NT2/D1 (cell line): Measurements from ENCODE around the gene SRPK2.

Experiments
- DNase-seq: peaks from one replicate; pipeline ENCODE4 v3.0.0-alpha.2; 2011; ENCODE audit warnings: low read depth, low spot score
- H3K27me3 ChIP-seq: 2 replicates; pipeline ENCODE4 v1.6.0; 2011; ENCODE audit warnings: mild to moderate bottlenecking; ENCODE audit not compliant: insufficient read length, insufficient read depth
- H3K36me3 ChIP-seq: 2 replicates; pipeline ENCODE4 v1.6.1; 2011; ENCODE audit warnings: mild to moderate bottlenecking, low read length, mixed read lengths; ENCODE audit not compliant: insufficient read depth, insufficient read length
- H3K4me1 ChIP-seq: 2 replicates; pipeline ENCODE4 v1.5.1; 2011; ENCODE audit not compliant: insufficient read depth, insufficient read length
- H3K4me3 ChIP-seq: 2 replicates; pipeline ENCODE4 v1.5.1; 2011; ENCODE audit warnings: low read depth; ENCODE audit not compliant: insufficient read length
- H3K9ac ChIP-seq: 2 replicates; pipeline ENCODE4 v1.6.0; 2011; ENCODE audit warnings: low read depth; ENCODE audit not compliant: insufficient read length
- H3K9me3 ChIP-seq: 2 replicates; pipeline ENCODE4 v1.5.1; 2011; ENCODE audit warnings: mild to moderate bottlenecking, low read length; ENCODE audit not compliant: insufficient read depth
- SUZ12 ChIP-seq: IDR thresholded peaks from 2 replicates; pipeline ENCODE4 v1.6.1; 2011; ENCODE audit not compliant: insufficient read length, insufficient read depth; ENCODE audit errors: extremely low read depth
- YY1 ChIP-seq: IDR thresholded peaks from 2 replicates; pipeline ENCODE4 v1.6.1; 2011; ENCODE audit not compliant: insufficient read length, insufficient read depth
- ZNF274 ChIP-seq: IDR thresholded peaks from 2 replicates; pipeline ENCODE4 v1.6.1; 2011; ENCODE audit warnings: mild to moderate bottlenecking, low read depth, low read length

The SRPK2 gene

GRCh38 chr7:105122619-105123018, 266.1 kb downstream of the SRPK2 start:
- TF ChIP-seq SUZ12 (no peak), YY1 (no peak), ZNF274 (no peak)
- Histone ChIP-seq H3K9me3 (no peaks in the 10 kb centered on the region), H3K9ac (no peak overlapping the region), H3K27me3 (no peaks in the 10 kb centered on the region), H3K36me3 (peaks cover 5% of the 10 kb centered on the region), H3K4me3 (no peak overlapping the region), H3K4me1 (peaks cover 2% of the 10 kb centered on the region)
- DNase-seq = no peak

- H3K36me3 ChIP-seq = peaks cover 17% of the 10 kb centered on the region
- TF ChIP-seq SUZ12 (no peak), YY1 (no peak), ZNF274 (no peak)
- peaks cover 10% of the 10 kb centered on the region for H3K9me3 ChIP-seq
- no peaks in the 10 kb centered on the region for H3K27me3 ChIP-seq
- no peak for DNase-seq
- H3K4me3 ChIP-seq = no peak overlapping the region
- no peak overlapping the region for H3K9ac ChIP-seq
- peaks cover 1% of the 10 kb centered on the region for H3K4me1 ChIP-seq
Measured at GRCh38 chr7:105118612-105119600, 269.8 kb downstream of the SRPK2 start.

DNA sequence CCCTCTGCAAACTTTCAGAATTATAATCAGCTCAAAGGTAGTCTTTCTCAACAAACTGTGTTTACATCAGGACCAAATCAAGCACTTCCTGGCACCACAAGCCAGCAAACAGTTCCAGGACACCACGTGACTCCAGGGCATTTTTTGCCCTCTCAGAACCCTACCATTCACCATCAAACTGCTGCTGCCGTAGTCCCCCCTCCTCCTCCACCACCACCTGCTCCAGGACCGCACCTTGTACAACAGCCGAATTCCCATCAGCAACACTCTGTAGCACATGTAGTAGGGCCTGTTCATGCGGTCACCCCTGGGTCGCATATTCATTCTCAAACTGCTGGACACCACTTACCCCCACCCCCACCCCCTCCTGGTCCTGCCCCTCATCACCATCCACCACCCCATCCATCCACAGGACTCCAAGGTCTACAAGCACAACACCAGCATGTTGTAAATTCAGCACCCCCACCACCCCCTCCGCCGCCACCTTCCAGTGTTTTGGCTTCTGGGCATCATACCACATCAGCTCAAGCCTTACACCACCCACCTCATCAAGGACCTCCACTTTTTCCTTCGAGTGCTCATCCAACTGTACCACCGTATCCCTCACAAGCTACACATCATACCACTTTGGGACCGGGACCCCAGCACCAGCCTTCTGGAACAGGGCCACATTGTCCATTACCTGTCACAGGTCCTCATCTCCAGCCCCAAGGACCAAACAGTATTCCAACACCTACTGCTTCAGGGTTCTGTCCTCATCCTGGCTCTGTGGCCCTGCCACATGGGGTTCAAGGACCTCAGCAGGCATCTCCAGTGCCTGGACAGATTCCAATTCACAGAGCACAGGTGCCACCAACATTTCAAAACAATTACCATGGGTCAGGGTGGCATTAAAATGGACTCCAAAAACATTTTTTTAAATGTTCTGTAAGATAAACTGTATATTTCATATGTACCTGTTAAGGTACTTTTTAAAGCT, 276.0 kb downstream of the SRPK2 start:
- DNase-seq = no peak
- TF ChIP-seq SUZ12 (no peak), YY1 (no peak), ZNF274 (no peak)
- H3K9ac ChIP-seq = no peak overlapping the region
- H3K36me3 ChIP-seq = peaks cover 65% of the 10 kb centered on the region
- H3K4me1 ChIP-seq = no peaks in the 10 kb centered on the region
- H3K27me3 ChIP-seq = no peaks in the 10 kb centered on the region
- H3K4me3 ChIP-seq = no peak overlapping the region
- peaks cover 10% of the 10 kb centered on the region for H3K9me3 ChIP-seq

DNA sequence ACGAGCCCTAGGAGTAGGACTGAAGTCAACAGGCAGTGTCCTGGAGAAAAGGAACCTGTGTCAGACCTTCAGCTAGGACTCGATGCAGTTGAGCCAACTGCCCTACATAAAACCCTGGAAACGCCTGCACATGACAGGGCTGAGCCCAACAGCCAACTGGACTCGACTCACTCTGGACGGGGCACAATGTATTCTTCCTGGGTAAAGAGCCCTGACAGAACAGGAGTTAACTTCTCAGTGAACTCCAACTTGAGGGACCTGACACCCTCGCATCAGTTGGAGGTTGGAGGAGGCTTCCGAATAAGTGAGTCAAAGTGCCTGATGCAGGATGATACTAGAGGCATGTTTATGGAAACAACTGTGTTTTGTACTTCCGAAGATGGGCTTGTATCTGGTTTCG, 281.3 kb downstream of the SRPK2 start:
- H3K9me3 ChIP-seq = no peaks in the 10 kb centered on the region
- peaks cover 71% of the 10 kb centered on the region for H3K36me3 ChIP-seq
- no peak for DNase-seq
- no peak overlapping the region for H3K4me3 ChIP-seq
- TF ChIP-seq YY1 = no peak
- TF ChIP-seq SUZ12 = no peak
- no peak for TF ChIP-seq ZNF274
- no peaks in the 10 kb centered on the region for H3K27me3 ChIP-seq
- no peaks in the 10 kb centered on the region for H3K4me1 ChIP-seq
- no peak overlapping the region for H3K9ac ChIP-seq

- Histone ChIP-seq H3K4me3 (no peak overlapping the region), H3K9me3 (no peaks in the 10 kb centered on the region), H3K4me1 (no peaks in the 10 kb centered on the region), H3K36me3 (peaks cover 69% of the 10 kb centered on the region), H3K27me3 (no peaks in the 10 kb centered on the region), H3K9ac (no peak overlapping the region)
- no peak for DNase-seq
- no peak for TF ChIP-seq ZNF274
- no peak for TF ChIP-seq YY1
- no peak for TF ChIP-seq SUZ12
Measured at GRCh38 chr7:105106473-105106872, 282.2 kb downstream of the SRPK2 start.

- TF ChIP-seq SUZ12 (no peak), ZNF274 (no peak), YY1 (no peak)
- H3K4me3 ChIP-seq = no peak overlapping the region
- no peak for DNase-seq
- no peaks in the 10 kb centered on the region for H3K4me1 ChIP-seq
- no peaks in the 10 kb centered on the region for H3K9me3 ChIP-seq
- no peaks in the 10 kb centered on the region for H3K27me3 ChIP-seq
- peaks cover 64% of the 10 kb centered on the region for H3K36me3 ChIP-seq
- no peak overlapping the region for H3K9ac ChIP-seq
Measured at GRCh38 chr7:105105579-105105978, 283.1 kb downstream of the SRPK2 start.
